Natural killer cell (primary cell): ENCODE results near the gene IFNA21. TPM values are rescaled to one million over a fixed set of nuclear protein-coding genes. Genes with fewer than 3 reads are reported as not detected.
A peak's percentile ranks its signal among the peaks of the same experiment; 100 is the strongest.

ENCODE experiments used
- ATAC-seq, 3 donors: fragments of 150-1000 bp in 2 of 3; fragments of 200-7000 bp in 1 of 3; cut with Tn5 transposase; 1 replicate in 1 of 3; 2 replicates in 2 of 3; pipeline ENCODE4 v1.10.0; 2021; ENCODE audit warnings: mild to moderate bottlenecking in 2 of 3, moderate library complexity in 2 of 3
- DNase-seq, 2 donors: peaks; one replicate each; pipeline versions ENCODE4 v3.0.0 to v3.0.0-alpha.2; 2013 to 2021; ENCODE audit warnings: mixed read lengths in 1 of 2
- H3K27ac ChIP-seq: one replicate; pipeline ENCODE4 v1.5.1; 2013; ENCODE audit warnings: mild to moderate bottlenecking, low read length
- H3K27me3 ChIP-seq: one replicate; pipeline ENCODE4 v1.6.1; 2013; ENCODE audit warnings: low read length; ENCODE audit not compliant: control insufficient read depth, insufficient read depth
- H3K36me3 ChIP-seq: one replicate; pipeline ENCODE4 v1.6.1; 2013; ENCODE audit warnings: low read length; ENCODE audit not compliant: control insufficient read depth, insufficient read depth
- H3K4me1 ChIP-seq: one replicate; pipeline ENCODE4 v1.6.1; 2013; ENCODE audit warnings: low read length; ENCODE audit not compliant: control insufficient read depth, insufficient read depth
- H3K4me3 ChIP-seq: one replicate; pipeline ENCODE4 v1.5.1; 2013; ENCODE audit warnings: low read length
- H3K9me3 ChIP-seq: one replicate; pipeline ENCODE4 v1.6.1; 2013; ENCODE audit warnings: low read length; ENCODE audit not compliant: control insufficient read depth, insufficient read depth
- H3K27ac Mint-ChIP-seq, 2 donors: one replicate each; pipeline ENCODE4 v1.8.0; 2022; ENCODE audit warnings: mild to moderate bottlenecking in 2 of 2, mixed read lengths in 2 of 2, moderate library complexity in 1 of 2
- H3K27me3 Mint-ChIP-seq, 2 donors: one replicate each; pipeline ENCODE4 v1.8.0; 2022; ENCODE audit warnings: low read depth in 2 of 2, mixed read lengths in 2 of 2
- H3K36me3 Mint-ChIP-seq: one replicate; pipeline ENCODE4 v1.8.0; 2022; ENCODE audit warnings: mixed read lengths
- H3K4me1 Mint-ChIP-seq, 2 donors: one replicate each; pipeline ENCODE4 v1.8.0; 2022; ENCODE audit warnings: mixed read lengths in 2 of 2
- H3K4me3 Mint-ChIP-seq: one replicate; pipeline ENCODE4 v1.8.0; 2022; ENCODE audit warnings: mild to moderate bottlenecking, moderate library complexity, mixed read lengths
- H3K9me3 Mint-ChIP-seq, 2 donors: one replicate each; pipeline ENCODE4 v1.8.0; 2022; ENCODE audit warnings: mixed read lengths in 2 of 2
- CTCF ChIP-seq: fragments of 200-600 bp; IDR thresholded peaks from one replicate; pipeline ENCODE4 v1.8.0; 2022; ENCODE audit warnings: antibody characterized with exemption
- WGBS: methylation state at CpG from one replicate; pipeline ENCODE4 v1.1.7; 2013; ENCODE audit warnings: missing lambda C conversion rate; ENCODE audit not compliant: insufficient coverage; 5-methylcytosine and 5-hydroxymethylcytosine counted together
- intact Hi-C: fragments of 100-400 bp; cut with micrococcal nuclease; formaldehyde crosslinking; loops from one replicate; pipeline ENCODE4 v1.14.2; 2022
- total RNA-seq, 4 donors: library from RNA; stranded (reverse); fragments of 120-200 nt in 1 of 4; gene quantifications; one replicate each; pipeline versions ENCODE4 v1.2.3 to v1.2.4, GENCODE V29; 2013 to 2022

The IFNA21 gene
- total RNA-seq, 3 donors from 2014 or later (not counting 1 experiment from before 2014, with no cell fraction given): not detected

- ATAC-seq: peak; percentile 61 to 69 (median 63)
- Histone ChIP-seq H3K27ac (no peak overlapping the region), H3K27me3 (no peaks in the 10 kb centered on the region), H3K4me1 (no peaks in the 10 kb centered on the region), H3K9me3 (no peaks in the 10 kb centered on the region), H3K36me3 (no peaks in the 10 kb centered on the region), H3K4me3 (no peak overlapping the region)
- peaks cover 0 to 6% of the 10 kb centered on the region in 2 donors for H3K9me3 Mint-ChIP-seq
- H3K27me3 Mint-ChIP-seq: peaks cover 0 to 3% of the 10 kb centered on the region in 2 donors
- peak; percentile 29 for TF ChIP-seq CTCF
- intact Hi-C loops: no loop called here
- DNase-seq: peak in 1 of 2 donors; percentile 52
- peaks cover 11 to 18% of the 10 kb centered on the region in 2 donors for H3K4me1 Mint-ChIP-seq
- H3K27ac Mint-ChIP-seq: peak overlapping the region in 1 of 2 donors; percentile 63
- peaks cover under 1% of the 10 kb centered on the region for H3K36me3 Mint-ChIP-seq
- WGBS: 10% methylated on average over 2 of the region's 3 CpGs
- peak overlapping the region; percentile 30 for H3K4me3 Mint-ChIP-seq
Observed at GRCh38 chr9:21154018-21154608, 12.3 kb downstream of the IFNA21 start.

GRCh38 chr9:21153336-21154017 lies 13.0 kb downstream of the IFNA21 start:
- H3K4me1 ChIP-seq: no peaks in the 10 kb centered on the region
- ATAC-seq (peak in 1 of 3 donors; percentile 12), DNase-seq (no peak)
- H3K4me3 ChIP-seq: no peak overlapping the region
- no peak overlapping the region for H3K27ac ChIP-seq
- Mint-ChIP-seq H3K27ac (no peak overlapping the region), H3K4me1 (peaks cover 7 to 14% of the 10 kb centered on the region in 2 donors), H3K4me3 (no peak overlapping the region), H3K27me3 (peaks cover 0 to 3% of the 10 kb centered on the region in 2 donors), H3K36me3 (peaks cover 7% of the 10 kb centered on the region), H3K9me3 (peaks cover 0 to 6% of the 10 kb centered on the region in 2 donors)
- H3K9me3 ChIP-seq: no peaks in the 10 kb centered on the region
- intact Hi-C loops: no loop called here
- no peaks in the 10 kb centered on the region for H3K36me3 ChIP-seq
- no peaks in the 10 kb centered on the region for H3K27me3 ChIP-seq
- 35% methylated on average over 2 of the region's 3 CpGs for WGBS
- no peak for TF ChIP-seq CTCF

- intact Hi-C loops: no loop called here
- H3K27ac ChIP-seq: peak overlapping the region; percentile 53
- no peaks in the 10 kb centered on the region for H3K27me3 ChIP-seq
- H3K27ac Mint-ChIP-seq: peak overlapping the region; percentile 77 to 85
- no peaks in the 10 kb centered on the region for H3K9me3 ChIP-seq
- peak overlapping the region; percentile 51 for H3K4me3 Mint-ChIP-seq
- TF ChIP-seq CTCF: no peak
- H3K9me3 Mint-ChIP-seq: peaks cover 0 to 2% of the 10 kb centered on the region in 2 donors
- no peak overlapping the region for H3K4me3 ChIP-seq
- peaks cover 22 to 24% of the 10 kb centered on the region in 2 donors for H3K4me1 Mint-ChIP-seq
- no peaks in the 10 kb centered on the region for H3K36me3 ChIP-seq
- H3K36me3 Mint-ChIP-seq: peaks cover 27% of the 10 kb centered on the region
- peak in 2 of 3 donors; percentile 18 to 28 for ATAC-seq
- 0% methylated on average over 1 of the region's 1 CpG for WGBS
- no peak for DNase-seq
- no peaks in the 10 kb centered on the region for H3K27me3 Mint-ChIP-seq
- peaks cover 9% of the 10 kb centered on the region for H3K4me1 ChIP-seq
Observed at GRCh38 chr9:21144603-21145002, 21.9 kb downstream of the IFNA21 start.
